Mucosa of descending colon (tissue), 3 donors: Measurements from ENCODE around the gene PPP2R3A. TPM values are rescaled to one million over a fixed set of nuclear protein-coding genes. Genes with fewer than 3 reads are reported as not detected.
"Not testable (repeated sequence)": the region's sequence is repeated elsewhere in the genome, so short reads cannot be mapped to it uniquely, and the experiment has no call there.

ENCODE experiments used
- ATAC-seq: fragments of 200-7000 bp; cut with Tn5 transposase; one replicate; pipeline ENCODE4 v1.9.1; 2020; ENCODE audit warnings: mild to moderate bottlenecking, moderate library complexity
- DNase-seq, 3 donors: peaks; one replicate each; pipeline ENCODE4 v3.0.0-alpha.2; 2020
- H3K36me3 ChIP-seq: fragments of 200-600 bp; one replicate; pipeline ENCODE4 v1.8.0; 2021; ENCODE audit warnings: low read depth, mild to moderate bottlenecking
- H3K4me1 ChIP-seq: fragments of 200-600 bp; one replicate; pipeline ENCODE4 v1.8.0; 2021; ENCODE audit warnings: low read depth, mild to moderate bottlenecking
- H3K4me3 ChIP-seq: fragments of 200-600 bp; one replicate; pipeline ENCODE4 v1.8.0; 2021; ENCODE audit warnings: mild to moderate bottlenecking
- H3K9me3 ChIP-seq: fragments of 200-600 bp; one replicate; pipeline ENCODE4 v1.8.0; 2021; ENCODE audit warnings: mild to moderate bottlenecking
- intact Hi-C, 2 donors: fragments of 100-400 bp; cut with DNase I in 1 of 2; cut with micrococcal nuclease in 1 of 2; formaldehyde crosslinking; loops; one replicate each; pipeline versions ENCODE4 v1.11.0 to v1.11.1; 2022; cut with DNase I, micrococcal nuclease
- total RNA-seq, 3 donors: library from RNA; stranded (reverse); fragmentation: NEBNext Ultra II Directional in 2 of 3; extraction: Animal tissue kit (Norgen Biotek cat#: 25700) in 2 of 3; gene quantifications; one replicate each; pipeline versions ENCODE4 v1.2.1 to v1.2.4, GENCODE V29; 2021 to 2023
- TF ChIP-seq, protein P1 (sequence below): fragments of 200-600 bp; IDR thresholded peaks from one replicate; pipeline ENCODE4 v1.8.0; 2022; ENCODE audit warnings: antibody characterized with exemption, mild to moderate bottlenecking
- donor health status: DM: no; HTN: no; CAD: no; lungs with moderate emphysema.
- donor health status: DM: no; HTN: no; CAD: no.
- donor health status: DM: no; HTN: yes; CAD: no.

PPP2R3A gene
- total RNA-seq, 3 donors from 2014 or later = 16.4 to 33.8 (median 28.5) TPM

DNA sequence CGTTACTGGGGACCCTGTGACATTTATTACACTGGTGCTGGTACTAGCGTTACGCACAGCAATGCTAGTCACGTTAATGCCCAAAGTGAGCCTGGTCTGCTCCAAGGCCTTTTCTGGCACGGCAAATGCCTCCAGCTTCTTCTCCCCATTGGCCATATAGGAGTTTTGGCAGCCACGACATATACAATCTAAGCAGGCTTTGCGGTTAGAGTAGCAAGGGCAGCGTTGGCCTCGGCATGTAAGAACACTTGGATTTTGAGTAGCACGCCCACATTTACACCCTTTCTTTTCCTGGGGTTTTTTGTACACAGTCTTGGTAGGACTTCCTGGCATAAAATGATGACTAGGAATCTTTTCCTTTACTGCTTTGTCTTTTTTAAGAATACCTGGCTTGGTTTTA, 185.7 kb downstream of the PPP2R3A start:
- Histone ChIP-seq H3K36me3 (no peaks in the 10 kb centered on the region), H3K9me3 (no peaks in the 10 kb centered on the region), H3K4me1 (peaks cover 7% of the 10 kb centered on the region), H3K4me3 (no peak overlapping the region)
- TF ChIP-seq, protein P1, sequence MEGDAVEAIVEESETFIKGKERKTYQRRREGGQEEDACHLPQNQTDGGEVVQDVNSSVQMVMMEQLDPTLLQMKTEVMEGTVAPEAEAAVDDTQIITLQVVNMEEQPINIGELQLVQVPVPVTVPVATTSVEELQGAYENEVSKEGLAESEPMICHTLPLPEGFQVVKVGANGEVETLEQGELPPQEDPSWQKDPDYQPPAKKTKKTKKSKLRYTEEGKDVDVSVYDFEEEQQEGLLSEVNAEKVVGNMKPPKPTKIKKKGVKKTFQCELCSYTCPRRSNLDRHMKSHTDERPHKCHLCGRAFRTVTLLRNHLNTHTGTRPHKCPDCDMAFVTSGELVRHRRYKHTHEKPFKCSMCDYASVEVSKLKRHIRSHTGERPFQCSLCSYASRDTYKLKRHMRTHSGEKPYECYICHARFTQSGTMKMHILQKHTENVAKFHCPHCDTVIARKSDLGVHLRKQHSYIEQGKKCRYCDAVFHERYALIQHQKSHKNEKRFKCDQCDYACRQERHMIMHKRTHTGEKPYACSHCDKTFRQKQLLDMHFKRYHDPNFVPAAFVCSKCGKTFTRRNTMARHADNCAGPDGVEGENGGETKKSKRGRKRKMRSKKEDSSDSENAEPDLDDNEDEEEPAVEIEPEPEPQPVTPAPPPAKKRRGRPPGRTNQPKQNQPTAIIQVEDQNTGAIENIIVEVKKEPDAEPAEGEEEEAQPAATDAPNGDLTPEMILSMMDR = no peak
- intact Hi-C loops = no loop called here
- peak; percentile 11 for ATAC-seq
- DNase-seq = no peak

GRCh38 chr3:136152176-136152843, 186.8 kb downstream of the PPP2R3A start:
- intact Hi-C loops = no loop called here
- TF ChIP-seq, protein P1 = no peak
- ATAC-seq (no peak), DNase-seq (no peak)
- Histone ChIP-seq H3K4me3 (no peak overlapping the region), H3K9me3 (no peaks in the 10 kb centered on the region), H3K4me1 (peaks cover 7% of the 10 kb centered on the region), H3K36me3 (no peaks in the 10 kb centered on the region)

DNA sequence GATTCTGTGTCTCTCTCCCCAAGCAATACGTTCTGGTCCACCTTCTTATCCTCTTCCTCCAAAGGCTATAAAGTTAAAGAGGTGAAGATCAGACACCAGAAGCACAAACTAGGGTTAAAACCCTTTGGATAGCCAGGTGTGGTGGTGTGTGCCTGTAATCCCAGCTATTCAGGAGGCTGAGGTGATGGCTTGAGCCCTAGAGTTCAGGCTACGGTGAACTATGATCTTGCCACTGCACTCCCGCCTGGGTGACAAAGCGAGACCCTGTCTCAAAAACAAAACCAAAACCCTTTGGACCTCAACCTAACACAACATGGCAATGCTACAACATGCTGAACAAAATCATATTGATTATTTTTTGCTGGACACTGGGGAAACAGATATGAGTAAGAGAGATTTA, 187.4 kb downstream of the PPP2R3A start:
- TF ChIP-seq, protein P1 = no peak
- H3K36me3 ChIP-seq = no peaks in the 10 kb centered on the region
- H3K9me3 ChIP-seq = no peaks in the 10 kb centered on the region
- no peak overlapping the region for H3K4me3 ChIP-seq
- peaks cover 7% of the 10 kb centered on the region for H3K4me1 ChIP-seq
- ATAC-seq = no peak
- no peak for DNase-seq
- intact Hi-C loops = no loop called here

GRCh38 chr3:136161516-136161915, 196.0 kb downstream of the PPP2R3A start:
- ATAC-seq (no peak), DNase-seq (no peak)
- H3K36me3 ChIP-seq = no peaks in the 10 kb centered on the region
- H3K9me3 ChIP-seq = no peaks in the 10 kb centered on the region
- TF ChIP-seq, protein P1 = no peak
- no peak overlapping the region for H3K4me3 ChIP-seq
- intact Hi-C loops = no loop called here
- peaks cover 3% of the 10 kb centered on the region for H3K4me1 ChIP-seq

- Histone ChIP-seq H3K4me1 (peaks cover 4% of the 10 kb centered on the region), H3K36me3 (no peaks in the 10 kb centered on the region), H3K4me3 (no peak overlapping the region), H3K9me3 (no peaks in the 10 kb centered on the region)
- DNase-seq (no peak), ATAC-seq (no peak)
- TF ChIP-seq, protein P1 = no peak
- intact Hi-C loops = no loop called here
Measured at GRCh38 chr3:136162322-136162721, 196.8 kb downstream of the PPP2R3A start.

DNA sequence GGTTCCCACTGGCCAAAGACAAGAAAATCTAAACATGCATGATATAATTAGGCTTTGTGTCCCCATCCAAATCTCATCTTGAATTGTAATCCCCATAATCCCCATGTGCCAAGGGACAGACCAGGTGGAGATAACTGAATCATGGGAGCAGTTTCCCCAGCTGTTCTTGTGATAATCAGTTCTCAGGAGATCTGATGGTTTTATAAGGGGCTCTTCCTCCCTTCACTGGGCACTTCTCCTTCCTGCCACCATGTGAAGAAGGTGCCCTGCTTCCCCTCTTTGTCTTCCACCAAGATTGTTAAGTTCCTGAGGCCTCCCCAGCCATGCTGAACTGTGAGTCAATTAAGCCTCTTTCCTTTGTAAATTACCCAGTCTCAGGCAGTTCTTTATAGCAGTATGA, 198.1 kb downstream of the PPP2R3A start:
- ATAC-seq, H3K36me3 ChIP-seq, intact Hi-C loops, H3K4me3 ChIP-seq, DNase-seq, H3K4me1 ChIP-seq, H3K9me3 ChIP-seq: not testable (repeated sequence)
